Activated naive CD4-positive, alpha-beta T cell treated with anti-CD3 and anti-CD28 coated beads, Interleukin-2, amount 50 U/mL, for 16 hours (primary cell): ENCODE data around the gene GSDME.
A peak's percentile ranks its signal among the peaks of the same experiment; 100 is the strongest.
"Not testable (repeated sequence)": the region's sequence is repeated elsewhere in the genome, so short reads cannot be mapped to it uniquely, and the experiment has no call there.

Experiments used
- DNase-seq: peaks from one replicate; pipeline ENCODE4 v3.0.0-alpha.2; 2020

GSDME gene

DNA sequence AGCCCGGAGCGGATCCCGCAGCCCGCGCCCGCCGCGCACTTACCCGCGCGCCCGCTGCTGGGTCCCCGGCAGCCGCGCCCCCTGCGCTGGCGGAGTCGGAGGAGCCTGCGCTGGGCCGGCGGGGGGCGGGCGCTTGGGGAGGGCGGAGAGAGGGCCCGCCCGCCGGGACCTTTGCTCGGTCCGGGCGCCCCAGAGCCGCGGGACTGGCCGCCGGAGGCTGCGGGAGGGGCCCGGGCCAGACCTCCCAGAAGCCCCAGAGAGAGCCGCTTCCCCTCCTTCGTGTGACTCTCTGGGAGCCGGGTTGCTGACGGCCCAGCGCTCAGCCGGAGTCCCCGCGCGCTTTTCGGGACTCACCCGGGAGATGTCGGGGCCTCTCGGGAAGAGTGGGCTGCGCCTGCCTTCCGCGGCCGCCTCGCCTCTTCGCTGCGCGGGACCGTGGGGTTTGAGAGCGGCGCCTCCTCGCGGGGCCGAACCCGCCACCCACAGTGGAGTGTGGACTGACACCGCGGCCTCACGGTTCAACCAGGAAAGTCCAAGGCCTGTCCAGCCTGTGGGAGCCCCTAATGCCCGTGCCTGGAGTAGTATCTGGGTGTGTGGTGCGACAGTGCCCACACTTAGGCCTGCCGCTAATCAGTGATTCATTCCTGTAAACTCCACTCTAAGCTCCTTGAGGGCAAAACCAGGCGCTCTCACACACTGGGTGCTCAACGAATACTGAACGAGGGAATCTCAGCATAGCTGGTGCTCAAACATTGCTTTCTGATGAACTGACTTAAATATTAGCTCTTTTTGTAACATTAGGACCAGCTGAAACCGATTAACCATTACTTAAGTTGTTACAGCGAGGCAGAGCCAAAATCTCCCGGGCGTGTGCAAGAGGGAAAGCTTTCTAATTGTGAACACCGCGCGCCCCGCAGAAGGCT lies at the start of gene GSDME:
TSS of gene GSDME (minus strand) at position 112 of the 923 bp plus-strand sequence. CDS start 7,690 bp downstream, outside the sequence.
- peak; percentile 46 for DNase-seq

GRCh38 chr7:24802300-24802699 lies 45.0 kb upstream of the GSDME start:
- DNase-seq, result no peak

DNA sequence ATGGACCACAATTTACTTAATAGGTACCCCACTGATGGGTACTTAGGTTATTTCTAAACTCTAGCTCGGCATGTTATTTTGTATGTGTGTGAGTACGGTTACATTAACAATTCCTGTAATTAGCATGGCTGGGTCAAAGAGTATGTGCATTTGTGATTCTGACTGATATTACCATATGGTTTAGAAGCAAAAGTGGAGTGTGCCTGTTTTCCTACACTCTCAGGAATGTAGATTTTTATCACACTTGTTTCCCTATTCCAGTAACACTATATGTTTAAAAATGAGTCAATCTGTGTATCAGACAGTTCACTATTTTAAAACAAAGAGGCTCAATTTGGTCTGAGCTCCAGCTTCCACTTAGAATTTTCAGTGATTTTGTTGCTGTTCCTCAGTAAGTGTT lies 44.6 kb upstream of the GSDME start:
- DNase-seq, result no peak

DNA sequence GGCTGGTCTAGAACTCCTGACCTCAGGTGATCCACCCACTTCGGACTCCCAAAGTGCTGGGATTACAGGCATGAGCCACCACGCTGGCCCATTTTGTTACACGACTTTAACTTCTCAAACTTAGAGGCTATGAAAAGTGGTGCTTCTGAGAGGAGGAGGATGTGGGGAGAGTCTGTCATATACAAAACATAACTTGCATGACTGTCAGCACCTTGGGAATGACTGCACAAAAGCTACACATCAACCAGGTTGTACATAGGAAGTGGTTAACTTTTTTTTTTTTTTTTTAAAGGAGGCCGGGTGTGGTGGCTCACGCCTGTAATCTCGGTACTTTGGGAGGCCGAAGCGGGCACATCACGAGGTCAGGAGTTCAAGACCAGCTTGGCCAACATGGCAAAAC lies 43.4 kb upstream of the GSDME start:
- DNase-seq, result no peak

DNA sequence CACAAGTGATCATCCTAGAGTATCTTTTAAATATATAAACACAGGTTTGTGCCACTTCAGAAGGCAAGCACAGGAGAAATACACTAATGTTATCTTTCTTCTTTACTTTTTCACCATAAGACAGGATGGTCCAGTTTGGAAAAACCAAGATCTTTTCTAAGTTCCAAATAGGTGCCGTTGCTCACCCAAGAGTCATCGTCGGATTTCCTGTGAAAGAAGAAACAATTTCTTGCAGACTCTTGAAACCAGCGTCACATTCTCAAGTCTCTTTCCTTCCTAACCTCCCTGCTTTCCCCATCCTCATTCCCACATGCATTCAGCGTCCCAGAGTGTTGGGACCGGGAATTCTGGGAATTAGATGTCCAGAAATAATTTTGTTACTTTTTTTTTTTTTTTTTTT lies 42.8 kb upstream of the GSDME start:
- no peak for DNase-seq

DNA sequence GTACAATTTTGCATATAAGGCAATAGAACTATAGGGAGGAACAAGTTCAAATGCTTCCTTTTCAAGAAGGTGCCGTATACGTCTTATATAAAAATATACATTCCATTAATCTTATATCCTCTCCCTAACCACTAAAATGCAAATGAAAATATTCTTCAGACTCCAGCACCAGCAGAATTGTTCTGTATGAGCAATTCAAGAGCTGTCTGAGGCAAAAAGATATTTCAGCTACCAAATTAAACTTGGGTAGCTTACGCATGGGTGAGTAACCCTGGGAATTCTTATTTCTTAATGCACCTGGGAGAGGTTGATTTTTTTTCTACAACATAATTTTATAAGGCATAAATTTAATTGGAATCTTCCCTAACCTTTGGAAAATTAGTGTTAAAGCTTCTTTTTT lies 42.2 kb upstream of the GSDME start:
- DNase-seq, result no peak

GRCh38 chr7:24798261-24798660 lies 41.0 kb upstream of the GSDME start:
- DNase-seq, result no peak

DNA sequence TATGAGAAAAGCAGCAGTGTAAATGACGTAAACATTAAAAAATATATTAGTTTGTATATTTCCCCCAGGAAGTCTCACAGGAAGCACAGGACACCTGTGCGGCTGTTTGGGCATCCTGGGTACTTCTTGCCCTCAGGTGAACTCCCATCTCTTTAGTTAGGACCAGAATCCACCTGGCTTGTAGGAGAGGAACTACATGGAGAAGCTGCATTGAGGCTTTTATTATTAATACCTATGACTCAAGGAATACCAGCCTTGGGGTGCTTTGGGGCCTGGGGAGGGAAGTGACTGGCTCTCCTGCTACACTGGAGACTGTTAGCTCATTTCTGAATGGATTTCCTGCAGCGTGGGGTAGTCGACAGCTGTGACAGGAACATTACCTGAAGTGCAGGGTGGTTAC lies 40.0 kb upstream of the GSDME start:
- no peak for DNase-seq

DNA sequence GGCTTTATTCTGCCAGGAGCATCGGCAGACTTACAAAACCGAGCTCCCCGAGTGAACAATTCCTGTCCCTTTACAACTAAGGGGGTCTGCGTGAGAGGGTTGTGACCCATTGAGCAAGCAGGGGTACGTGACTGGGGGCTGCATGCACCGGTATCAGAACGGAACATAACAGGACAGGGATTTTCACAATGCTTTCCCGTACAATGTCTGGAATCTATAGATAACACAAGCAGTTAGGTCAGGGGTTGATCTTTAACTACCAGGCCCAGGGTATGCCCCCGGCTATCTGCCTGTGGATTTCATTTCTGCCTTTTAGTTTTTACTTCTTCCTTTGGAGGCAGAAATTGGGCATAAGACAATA lies 38.1 kb upstream of the GSDME start:
- no peak for DNase-seq

GRCh38 chr7:24794751-24795406 lies 37.6 kb upstream of the GSDME start:
- DNase-seq, result not testable (repeated sequence)

DNA sequence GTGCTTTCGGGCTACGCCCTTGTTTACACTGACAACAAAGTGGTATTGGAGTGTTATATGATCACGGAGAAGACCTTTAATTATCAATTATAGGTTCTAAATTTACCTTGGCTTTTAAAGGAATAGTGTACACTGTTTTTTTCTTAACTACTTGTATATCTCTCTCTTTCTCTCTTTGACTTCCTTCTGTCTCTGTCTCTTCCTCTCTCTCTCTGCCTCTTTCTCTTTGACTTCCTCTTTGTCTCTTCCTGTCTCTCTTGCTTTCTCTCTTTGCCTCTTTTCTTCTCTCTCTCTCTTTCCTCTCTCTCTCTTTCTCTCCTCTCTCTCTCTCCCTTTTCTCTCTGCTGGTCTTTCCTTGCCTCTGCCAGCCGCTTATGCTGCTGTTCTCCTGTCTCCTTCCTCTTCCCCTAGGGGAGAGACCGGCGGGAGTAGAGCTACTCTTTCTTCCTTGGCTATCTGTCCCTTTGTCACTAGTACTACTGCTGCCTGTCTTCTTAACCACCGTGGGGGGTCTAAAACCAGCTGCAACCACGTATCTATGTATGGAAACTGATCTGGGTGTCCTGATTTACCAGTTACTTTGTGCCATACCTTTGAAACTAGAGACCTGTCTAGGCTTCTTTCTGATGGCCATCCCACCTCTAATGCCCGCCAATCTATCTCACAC lies 36.9 kb upstream of the GSDME start:
- no peak for DNase-seq

GRCh38 chr7:24788961-24789576 lies 31.8 kb upstream of the GSDME start:
- no peak for DNase-seq

DNA sequence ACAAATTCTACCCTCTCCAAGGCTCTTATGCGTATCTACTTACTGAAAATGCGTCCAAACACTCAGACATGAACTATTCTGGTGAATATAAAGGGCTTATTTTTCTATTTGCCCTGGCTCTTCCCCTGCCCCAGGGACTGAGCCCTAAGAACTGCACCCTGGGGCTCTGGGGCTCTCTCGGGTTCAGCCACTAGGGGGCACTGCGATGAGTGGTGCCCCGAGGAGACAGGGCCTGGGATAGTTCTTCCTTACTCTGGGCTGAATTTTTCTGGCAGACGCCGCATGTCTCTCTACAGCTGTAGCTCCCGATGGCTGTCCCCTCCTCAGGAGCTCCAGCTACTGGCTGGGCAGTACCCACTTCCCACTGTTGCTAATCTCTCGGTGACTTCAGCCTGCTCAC lies 30.8 kb upstream of the GSDME start:
- DNase-seq, result no peak

DNA sequence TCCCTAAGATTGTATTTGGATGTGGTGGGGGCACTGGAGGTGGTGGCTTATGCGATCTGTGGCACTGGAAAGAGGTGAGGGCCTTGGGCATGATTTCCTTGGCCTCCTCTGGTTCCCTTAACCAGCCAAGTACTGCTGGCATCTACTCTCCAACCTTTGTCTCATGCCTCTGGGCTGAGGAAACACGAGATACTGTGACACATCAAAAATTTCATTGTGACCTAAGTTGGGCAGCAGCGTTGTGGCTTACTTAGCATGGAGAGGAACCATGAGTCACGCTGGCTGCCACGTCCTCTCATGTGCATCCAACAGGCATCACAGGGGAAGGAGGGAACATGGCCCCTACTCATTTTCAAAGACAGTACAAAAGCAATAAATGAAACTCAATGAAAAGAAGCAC lies 29.7 kb upstream of the GSDME start:
- DNase-seq, result no peak

- DNase-seq, result no peak
These were observed 29.0 kb upstream of the GSDME start for GRCh38 chr7:24786306-24786705.

DNA sequence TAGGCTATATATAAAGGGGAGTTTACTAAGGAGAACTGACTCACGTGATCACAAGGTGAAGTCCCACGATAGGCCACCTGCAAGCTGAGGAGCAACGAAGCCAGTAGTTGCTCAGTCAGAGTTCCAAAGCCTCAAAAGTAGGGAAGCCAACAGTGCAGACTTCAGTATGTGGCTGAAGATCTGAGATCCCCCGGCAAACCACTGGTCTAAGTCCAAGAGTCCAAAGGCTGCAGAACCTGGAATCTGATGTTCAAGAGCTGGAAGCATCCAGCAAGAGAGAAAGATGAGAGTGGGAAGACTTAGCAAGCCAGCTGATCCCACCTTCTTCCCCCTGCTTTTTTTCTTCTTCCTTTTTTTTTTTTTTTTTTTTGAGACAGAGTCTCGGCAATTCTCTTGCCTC lies 27.0 kb upstream of the GSDME start:
- no peak for DNase-seq

DNA sequence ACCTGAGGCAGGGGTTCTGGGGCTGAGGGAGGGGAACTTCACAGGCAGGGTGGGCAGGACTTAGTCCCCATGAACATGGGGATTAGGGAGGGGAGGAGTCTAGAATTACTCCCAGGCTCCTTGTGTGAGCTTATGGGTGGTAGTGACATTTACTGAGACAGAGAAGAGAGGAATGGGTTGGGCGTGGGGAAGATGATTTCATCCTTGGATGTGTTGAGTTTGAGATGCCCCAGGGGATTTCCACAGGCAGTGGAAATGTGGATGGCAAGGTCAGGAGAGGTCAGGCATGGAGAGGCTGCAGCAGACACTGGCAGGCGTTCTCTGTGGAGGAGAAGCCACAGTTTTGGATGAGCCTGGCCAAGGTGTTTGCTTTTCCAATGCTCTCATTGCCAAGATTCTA lies 26.4 kb upstream of the GSDME start:
- DNase-seq, result no peak

DNA sequence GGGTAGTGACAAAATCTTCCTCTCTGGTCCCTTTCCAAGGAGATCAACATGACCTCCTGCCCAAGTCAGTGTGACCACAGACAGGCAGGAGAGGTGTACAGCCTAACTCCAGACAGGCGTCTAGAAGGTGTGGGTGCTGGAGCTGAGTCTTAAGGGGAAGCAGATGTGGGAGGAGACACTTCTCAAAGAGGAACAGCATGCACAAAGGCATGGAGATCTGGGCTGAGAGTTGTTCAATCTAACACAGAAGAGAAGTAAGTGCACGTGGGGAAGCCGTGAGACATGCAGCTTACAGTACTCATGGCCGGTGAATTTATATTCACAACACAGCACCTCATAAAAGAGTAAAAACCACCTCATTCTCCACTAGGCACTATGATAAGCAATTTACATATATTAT lies 23.8 kb upstream of the GSDME start:
- DNase-seq, result no peak

GRCh38 chr7:24779283-24779655 lies 22.0 kb upstream of the GSDME start:
- no peak for DNase-seq

GRCh38 chr7:24778543-24779282 lies 21.4 kb upstream of the GSDME start:
- DNase-seq, result no peak

DNA sequence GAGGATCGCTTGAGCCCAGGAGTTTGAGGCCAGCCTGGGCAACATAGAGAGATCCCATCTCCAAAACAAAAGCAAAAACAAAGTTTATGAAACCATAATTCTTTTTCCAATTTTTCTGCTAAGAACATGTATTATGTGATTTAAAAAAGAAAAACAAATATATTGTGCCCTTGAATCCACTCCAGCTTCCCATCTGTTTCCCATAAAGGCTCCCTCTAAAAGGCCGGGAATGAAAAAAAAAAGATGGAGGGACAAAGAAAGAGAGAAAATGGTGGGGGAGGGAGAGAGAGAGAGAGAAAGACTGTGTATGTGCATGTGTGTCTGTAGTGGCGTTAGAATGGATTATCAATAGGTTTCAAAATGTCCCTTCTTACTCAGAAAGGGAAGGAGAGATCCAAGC lies 20.5 kb upstream of the GSDME start:
- DNase-seq, result no peak

- DNase-seq, result no peak
These were observed 16.4 kb upstream of the GSDME start for GRCh38 chr7:24773646-24774045.

DNA sequence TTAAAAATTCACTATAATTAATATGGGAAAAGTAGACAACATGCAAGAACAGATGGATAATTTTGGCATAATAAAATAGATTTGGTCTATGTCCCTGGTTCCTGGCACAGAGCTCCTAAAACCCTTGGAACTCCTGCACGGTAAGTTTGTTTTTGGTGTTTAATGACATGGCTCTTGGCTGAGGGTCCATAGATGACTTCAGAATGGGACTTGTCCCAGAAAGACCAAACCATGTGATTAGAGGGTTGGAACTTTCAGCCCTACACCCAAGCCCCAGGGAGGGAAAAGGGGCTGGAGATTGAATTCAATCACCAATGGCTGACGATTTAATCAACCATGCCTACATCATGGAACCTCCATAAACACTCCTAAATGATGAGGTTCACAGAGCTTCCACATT lies 12.6 kb upstream of the GSDME start:
- no peak for DNase-seq
